DOHH2 (cell line): ENCODE data around the gene SLC5A9.

Source experiments
- H3F3A ChIP-seq: fragments of 200-600 bp; sonication (generic), shearing (Covaris generic); 2 replicates; pipeline ENCODE4 v1.6.0; 2016; ENCODE audit warnings: antibody characterized with exemption, mild to moderate bottlenecking; ENCODE audit not compliant: control insufficient read depth, insufficient read depth
- H3K27ac ChIP-seq: fragments of 200-600 bp; sonication (generic); 2 replicates; pipeline ENCODE4 v1.5.1; 2014; ENCODE audit warnings: low read depth, mild to moderate bottlenecking, low read length, moderate library complexity
- H3K27me3 ChIP-seq: fragments of 200-600 bp; sonication (generic); 2 replicates; pipeline ENCODE4 v1.6.1; 2014; ENCODE audit warnings: mild to moderate bottlenecking, low read length, mixed read lengths; ENCODE audit not compliant: control insufficient read depth
- H3K36me3 ChIP-seq: fragments of 200-600 bp; sonication (generic); 2 replicates; pipeline ENCODE4 v1.6.1; 2014; ENCODE audit warnings: mild to moderate bottlenecking, low read length, moderate library complexity, mixed read lengths; ENCODE audit not compliant: control insufficient read depth
- H3K4me1 ChIP-seq: fragments of 200-600 bp; sonication (generic); 2 replicates; pipeline ENCODE4 v1.6.1; 2014; ENCODE audit warnings: mild to moderate bottlenecking, low read length, mixed read lengths; ENCODE audit not compliant: control insufficient read depth
- H3K4me2 ChIP-seq: fragments of 200-600 bp; sonication (generic); 2 replicates; pipeline ENCODE4 v1.6.0; 2014; ENCODE audit warnings: mild to moderate bottlenecking, low read length, moderate library complexity
- H3K4me3 ChIP-seq: fragments of 200-600 bp; sonication (generic); 2 replicates; pipeline ENCODE4 v1.5.1; 2014; ENCODE audit warnings: mild to moderate bottlenecking, low read length, mixed read lengths
- H3K79me2 ChIP-seq: fragments of 200-600 bp; sonication (generic); 2 replicates; pipeline ENCODE4 v1.6.1; 2014; ENCODE audit warnings: mild to moderate bottlenecking, low read length, mixed read lengths; ENCODE audit not compliant: control insufficient read depth
- H3K9me2 ChIP-seq: fragments of 200-600 bp; sonication (generic); replicated peaks from 2 replicates; pipeline ENCODE4 v1.6.1; 2014; ENCODE audit warnings: mild to moderate bottlenecking, low read length, mixed read lengths; ENCODE audit not compliant: control insufficient read depth
- H3K9me3 ChIP-seq: fragments of 200-600 bp; sonication (generic); 2 replicates; pipeline ENCODE4 v1.6.1; 2014; ENCODE audit warnings: antibody characterized with exemption, low read length, mixed read lengths; ENCODE audit not compliant: control insufficient read depth, insufficient read depth
- H4K20me1 ChIP-seq: fragments of 200-600 bp; sonication (generic); 2 replicates; pipeline ENCODE4 v1.6.0; 2014; ENCODE audit warnings: low read depth, mild to moderate bottlenecking, antibody characterized with exemption, low read length, moderate library complexity; ENCODE audit not compliant: control insufficient read depth, insufficient read depth
- CTCF ChIP-seq: fragments of 200-600 bp; sonication (generic); IDR thresholded peaks from one replicate; pipeline ENCODE4 v1.5.1; 2014; ENCODE audit warnings: antibody characterized with exemption, mild to moderate bottlenecking, low read depth, low read length; ENCODE audit not compliant: poor library complexity, severe bottlenecking
- EZH2phosphoT487 ChIP-seq: fragments of 200-600 bp; sonication (generic); IDR thresholded peaks from 2 replicates; pipeline ENCODE4 v1.6.1; 2017; ENCODE audit warnings: borderline replicate concordance, mild to moderate bottlenecking, antibody characterized with exemption, low read length, moderate library complexity, mixed read lengths

Gene SLC5A9

GRCh38 chr1:48251821-48252220 is 29.3 kb downstream of the SLC5A9 start:
- H3K4me1 ChIP-seq, result no peaks in the 10 kb centered on the region
- no peak overlapping the region for H3K4me3 ChIP-seq
- H3K36me3 ChIP-seq, result no peaks in the 10 kb centered on the region
- H3F3A ChIP-seq, result no peaks in the 10 kb centered on the region
- no peak overlapping the region for H3K27ac ChIP-seq
- no peak overlapping the region for H3K4me2 ChIP-seq
- no peaks in the 10 kb centered on the region for H3K9me3 ChIP-seq
- no peaks in the 10 kb centered on the region for H3K9me2 ChIP-seq
- no peaks in the 10 kb centered on the region for H3K79me2 ChIP-seq
- TF ChIP-seq EZH2phosphoT487 (no peak), CTCF (no peak)
- 0 out of 2 replicates have a peak, but pooled peaks cover 9% of the 10 kb centered on the region for H3K27me3 ChIP-seq
- H4K20me1 ChIP-seq, result no peaks in the 10 kb centered on the region

GRCh38 chr1:48254254-48254653 is 31.7 kb downstream of the SLC5A9 start:
- H3K36me3 ChIP-seq, result no peaks in the 10 kb centered on the region
- no peaks in the 10 kb centered on the region for H3F3A ChIP-seq
- H3K4me2 ChIP-seq, result no peak overlapping the region
- H3K27ac ChIP-seq, result no peak overlapping the region
- no peaks in the 10 kb centered on the region for H3K79me2 ChIP-seq
- H3K9me2 ChIP-seq, result no peaks in the 10 kb centered on the region
- no peaks in the 10 kb centered on the region for H4K20me1 ChIP-seq
- 0 out of 2 replicates have a peak, but pooled peaks cover 6% of the 10 kb centered on the region for H3K27me3 ChIP-seq
- H3K4me1 ChIP-seq, result no peaks in the 10 kb centered on the region
- TF ChIP-seq CTCF (no peak), EZH2phosphoT487 (no peak)
- no peaks in the 10 kb centered on the region for H3K9me3 ChIP-seq
- H3K4me3 ChIP-seq, result no peak overlapping the region

- Histone ChIP-seq H3K27me3 (0 out of 2 replicates have a peak, but pooled peaks cover 6% of the 10 kb centered on the region), H3K36me3 (no peaks in the 10 kb centered on the region), H3K9me2 (no peaks in the 10 kb centered on the region), H3K79me2 (no peaks in the 10 kb centered on the region), H3K4me3 (no peak overlapping the region), H3F3A (no peaks in the 10 kb centered on the region), H3K4me2 (no peak overlapping the region), H3K4me1 (no peaks in the 10 kb centered on the region), H3K9me3 (no peaks in the 10 kb centered on the region), H3K27ac (no peak overlapping the region), H4K20me1 (no peaks in the 10 kb centered on the region)
- no peak for TF ChIP-seq EZH2phosphoT487
- TF ChIP-seq CTCF, result no peak
These were observed 35.6 kb downstream of the SLC5A9 start for GRCh38 chr1:48258106-48258505.
